GM21528 (cell line): ENCODE measurements around the gene GATD1.

Experiments used
- ATAC-seq: cut with Tn5 transposase; IDR thresholded peaks from one replicate; pipeline ENCODE4 v1.9.1; 2021; ENCODE audit warnings: mild to moderate bottlenecking, moderate library complexity; ENCODE audit not compliant: unreplicated experiment, low FRiP score

The GATD1 gene

DNA sequence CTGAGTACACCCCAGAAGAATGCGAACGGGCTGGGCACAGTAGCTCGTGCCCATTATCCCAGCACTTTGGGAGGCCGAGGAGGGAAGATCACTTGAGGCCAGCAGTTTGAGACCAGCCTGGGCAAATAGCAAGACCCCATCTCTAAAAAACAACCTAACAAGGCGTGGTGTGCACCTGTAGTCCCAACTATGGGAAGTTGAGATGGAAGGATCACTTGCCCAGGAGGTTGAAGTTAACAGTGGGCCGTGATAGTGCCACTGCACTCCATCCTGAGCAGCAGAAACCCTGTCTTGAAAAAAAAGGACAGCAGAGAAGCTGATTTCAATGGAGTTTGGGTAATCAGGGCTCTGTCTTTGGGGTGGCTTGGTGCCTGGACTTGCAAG lies 35.8 kb upstream of the GATD1 start:
- no peak for ATAC-seq

DNA sequence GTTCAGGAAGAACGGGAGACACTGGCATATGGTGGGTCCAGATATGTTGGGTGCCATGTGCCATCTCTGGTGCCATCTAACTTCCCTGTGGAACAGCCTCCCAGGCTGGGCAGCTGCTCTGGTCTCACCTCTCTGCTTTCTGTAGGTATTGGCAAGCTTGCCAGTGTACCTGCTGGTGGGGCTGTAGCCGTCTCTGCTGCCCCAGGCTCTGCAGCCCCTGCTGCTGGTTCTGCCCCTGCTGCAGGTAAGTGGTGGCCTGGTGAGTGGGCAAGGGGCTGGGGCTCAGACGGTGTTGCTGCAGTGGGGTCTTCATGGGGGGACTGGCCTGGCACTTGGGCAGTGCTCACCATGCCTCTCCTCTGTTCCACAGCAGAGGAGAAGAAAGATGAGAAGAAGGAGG lies 35.1 kb upstream of the GATD1 start:
- no peak for ATAC-seq

DNA sequence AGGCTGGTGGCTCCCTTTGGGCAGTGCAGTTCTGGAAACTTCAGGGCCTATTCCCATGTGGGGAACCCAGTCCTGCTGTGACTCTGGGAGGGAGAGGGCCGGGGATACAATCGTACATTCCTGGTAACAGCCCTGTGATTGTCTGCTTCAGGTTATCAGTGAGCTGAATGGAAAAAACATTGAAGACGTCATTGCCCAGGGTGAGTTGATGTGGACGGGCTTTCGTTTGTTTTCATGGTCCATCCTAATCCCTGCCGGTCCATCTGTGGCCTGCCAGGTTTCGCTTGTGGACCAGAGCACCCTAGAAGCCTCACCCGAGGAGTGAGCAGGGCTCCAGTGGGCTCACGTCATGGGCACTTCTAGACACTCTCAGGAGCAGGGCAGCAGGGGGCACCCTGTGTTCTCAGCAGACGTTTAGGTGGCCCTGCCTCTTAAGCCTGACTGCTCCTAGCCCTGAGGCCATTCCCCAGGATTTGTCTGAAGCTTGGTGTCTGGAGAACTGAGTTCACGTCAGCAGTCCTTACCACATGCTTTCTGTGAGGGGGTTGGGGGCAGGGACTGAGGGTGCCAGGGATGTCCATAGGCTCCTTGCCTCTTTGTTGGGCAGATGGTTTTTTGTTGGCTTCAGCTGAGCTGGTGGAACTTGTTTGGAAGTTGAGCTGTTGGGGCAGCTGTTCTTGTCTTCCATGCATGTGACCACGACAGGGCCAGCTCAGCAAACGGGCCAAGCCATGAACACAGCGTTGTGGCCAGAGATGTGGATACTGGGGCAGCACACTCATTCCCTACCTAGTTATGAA lies 34.4 kb upstream of the GATD1 start:
- ATAC-seq = no peak

DNA sequence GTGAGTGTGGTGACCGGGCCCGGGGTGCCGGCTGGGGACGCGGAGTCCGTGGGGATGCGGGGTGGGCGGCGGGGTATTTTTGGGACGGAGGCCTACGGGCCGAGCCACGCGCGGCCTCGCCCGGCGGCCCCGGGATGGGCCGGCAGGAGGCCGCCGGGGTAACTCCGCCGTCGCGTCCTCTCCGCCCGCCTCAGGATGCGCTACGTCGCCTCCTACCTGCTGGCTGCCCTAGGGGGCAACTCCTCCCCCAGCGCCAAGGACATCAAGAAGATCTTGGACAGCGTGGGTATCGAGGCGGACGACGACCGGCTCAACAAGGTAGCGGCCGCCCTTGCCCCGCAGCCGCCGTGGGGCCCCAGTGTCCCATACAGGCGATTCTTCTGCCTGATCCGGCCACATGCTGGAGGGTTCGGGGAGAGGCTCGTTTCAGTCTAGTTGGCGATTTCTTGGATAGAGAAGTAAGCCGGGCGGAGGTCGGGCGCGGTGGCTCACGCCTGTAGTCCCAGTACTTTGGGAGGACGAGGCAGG lies 32.8 kb upstream of the GATD1 start:
- ATAC-seq = no peak

DNA sequence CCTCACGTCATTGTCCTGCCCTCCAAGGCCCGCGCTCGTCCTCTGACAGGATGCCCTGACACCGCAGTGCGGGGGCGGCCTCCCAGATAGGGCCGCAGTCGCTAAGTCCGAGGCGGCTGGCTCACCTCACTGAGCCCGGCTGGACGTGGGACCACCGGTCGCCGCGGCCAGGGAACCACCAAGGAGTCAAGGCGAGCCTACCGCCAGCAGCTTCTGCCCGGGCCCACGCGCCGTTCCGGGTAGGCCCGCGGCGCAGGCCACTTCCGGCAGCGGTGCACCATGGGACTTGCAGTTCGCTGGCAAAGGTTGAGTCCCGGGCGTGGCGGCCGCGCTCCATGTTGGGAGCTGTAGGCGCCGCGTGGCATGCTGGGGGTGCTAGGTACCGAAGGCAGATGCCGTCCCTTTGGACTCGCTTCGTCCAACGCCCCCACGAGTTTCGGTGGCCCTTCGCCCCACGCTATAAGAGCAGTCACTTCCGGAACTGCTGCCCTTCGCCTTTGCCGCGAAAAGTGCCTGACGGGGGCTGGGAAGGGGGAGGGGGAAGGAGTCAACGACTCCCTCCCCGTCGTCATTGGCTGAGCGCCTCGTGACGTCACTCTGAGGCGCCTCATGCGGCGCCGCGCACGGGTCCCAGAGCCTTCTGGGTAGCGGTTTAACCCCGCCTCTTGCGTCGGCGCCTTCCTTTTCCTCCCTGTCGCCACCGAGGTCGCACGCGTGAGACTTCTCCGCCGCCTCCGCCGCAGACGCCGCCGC lies 32.2 kb upstream of the GATD1 start, which contains the start of gene RPLP2:
RPLP2 (plus strand) TSS at position 681 of the 753 bp plus-strand sequence. CDS start 268 bp downstream, outside the sequence.
- ATAC-seq = peak; percentile 70

DNA sequence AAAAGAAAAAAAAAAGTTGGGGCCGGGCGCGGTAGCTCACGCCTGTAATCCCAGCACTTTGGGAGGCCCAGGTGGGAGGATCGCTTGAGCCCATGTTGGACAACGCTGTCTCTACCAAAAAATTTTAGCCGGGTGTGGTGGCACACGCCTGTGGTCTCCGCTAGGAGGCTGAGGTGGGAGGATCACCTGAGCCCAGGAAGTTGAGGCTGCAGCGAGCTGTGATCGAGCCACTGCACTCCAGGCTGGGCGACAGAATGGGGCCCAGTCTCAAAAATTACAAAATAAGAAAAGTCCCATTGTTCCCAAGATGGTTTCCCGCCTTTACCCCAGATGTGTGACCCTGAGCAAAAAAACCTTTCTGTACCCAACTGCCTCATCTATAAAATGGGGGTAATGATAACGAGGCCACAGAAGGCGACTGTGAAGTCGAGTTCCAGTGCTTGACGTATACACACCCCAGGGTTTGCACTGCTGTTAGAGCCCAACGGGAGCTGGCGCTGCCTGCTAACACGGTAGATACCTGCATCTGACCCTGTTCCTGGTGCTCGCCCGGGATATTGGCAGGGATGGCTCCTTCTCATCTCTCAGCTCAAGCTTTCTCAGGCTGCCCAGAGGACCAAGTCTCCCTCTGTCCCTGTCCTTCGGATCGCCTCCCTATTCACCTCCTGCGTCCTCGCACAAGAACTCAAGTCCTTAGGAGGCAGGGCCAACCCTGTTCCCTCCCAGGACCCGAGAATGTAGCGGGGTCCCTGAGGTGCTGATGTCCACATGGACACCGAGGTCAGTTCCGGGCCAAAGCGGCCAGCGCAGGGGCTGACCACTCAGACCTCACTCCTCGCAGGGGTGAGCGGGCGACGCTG lies 31.4 kb upstream of the GATD1 start:
- ATAC-seq = no peak

DNA sequence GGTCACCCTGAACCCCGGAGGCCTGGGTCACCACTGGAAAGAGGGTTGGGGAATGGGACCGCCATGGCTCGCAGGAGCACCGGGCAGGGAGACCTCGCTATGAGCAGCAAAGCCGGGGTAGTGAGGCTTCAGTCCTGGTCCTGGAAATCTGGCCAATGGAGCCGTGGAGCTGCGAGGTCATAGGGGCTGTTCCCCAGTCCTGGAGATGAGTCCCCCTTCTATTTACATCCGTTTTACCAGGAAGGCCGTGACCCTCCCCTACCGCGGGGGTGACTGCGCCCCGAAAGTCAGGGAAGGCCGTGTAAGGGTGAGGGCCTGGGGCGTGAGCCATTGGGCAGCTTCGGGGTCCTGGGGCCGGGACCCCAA lies 27.3 kb upstream of the GATD1 start:
- no peak for ATAC-seq

DNA sequence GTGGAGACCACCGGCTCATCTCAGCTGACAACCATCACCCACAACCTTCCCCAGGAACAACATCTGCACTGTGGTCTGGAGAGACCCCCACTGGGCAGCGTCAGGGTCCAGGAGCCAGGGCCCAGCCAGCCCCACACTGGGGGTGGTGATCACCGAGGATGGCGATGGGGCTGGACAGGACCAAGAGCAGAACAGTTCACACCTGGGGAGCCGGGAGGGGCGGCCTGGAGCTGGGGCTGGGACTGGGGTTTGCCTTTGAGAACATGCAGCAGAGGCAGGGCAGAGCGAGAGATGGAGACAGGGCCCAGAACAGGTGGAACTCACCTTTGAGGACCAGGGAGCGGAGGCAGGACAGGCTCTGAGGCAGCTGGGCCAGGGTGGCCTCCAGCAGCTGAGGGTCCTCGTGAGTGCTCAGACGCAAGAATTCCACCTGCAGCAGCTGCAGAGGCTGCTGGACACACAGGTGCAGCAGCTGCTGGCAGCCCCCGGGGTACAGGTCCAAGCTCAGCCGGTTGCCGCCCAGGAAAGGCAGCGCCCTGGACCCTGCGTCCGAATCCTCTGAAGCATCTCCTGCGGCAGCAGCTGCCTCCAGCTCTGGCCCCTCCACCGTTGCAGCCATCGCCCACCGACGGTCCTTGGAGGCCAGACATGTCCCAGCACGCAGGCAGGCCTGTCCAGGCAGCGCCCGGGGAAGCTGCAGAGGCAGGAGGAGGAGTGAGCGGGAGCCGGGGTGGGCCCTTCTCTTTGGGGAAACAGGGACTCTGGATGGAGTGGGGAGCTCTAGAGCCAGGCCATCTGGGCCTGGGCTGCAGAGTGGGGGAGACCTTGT lies 26.7 kb upstream of the GATD1 start:
- ATAC-seq = no peak

DNA sequence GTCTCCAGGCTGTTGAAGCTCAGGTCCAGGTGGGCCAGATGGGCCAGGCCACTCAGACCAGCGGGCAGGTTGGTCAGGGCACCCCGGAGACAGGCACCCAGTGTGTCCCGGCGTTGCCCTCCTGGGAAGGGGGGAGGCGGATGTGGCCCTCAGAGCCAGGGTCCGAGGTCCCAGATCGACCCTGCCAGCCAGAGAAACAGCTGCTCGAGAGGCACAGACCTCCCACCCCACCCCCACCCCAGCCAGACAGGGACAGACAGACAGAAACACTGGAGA lies 26.1 kb upstream of the GATD1 start:
- ATAC-seq = no peak

DNA sequence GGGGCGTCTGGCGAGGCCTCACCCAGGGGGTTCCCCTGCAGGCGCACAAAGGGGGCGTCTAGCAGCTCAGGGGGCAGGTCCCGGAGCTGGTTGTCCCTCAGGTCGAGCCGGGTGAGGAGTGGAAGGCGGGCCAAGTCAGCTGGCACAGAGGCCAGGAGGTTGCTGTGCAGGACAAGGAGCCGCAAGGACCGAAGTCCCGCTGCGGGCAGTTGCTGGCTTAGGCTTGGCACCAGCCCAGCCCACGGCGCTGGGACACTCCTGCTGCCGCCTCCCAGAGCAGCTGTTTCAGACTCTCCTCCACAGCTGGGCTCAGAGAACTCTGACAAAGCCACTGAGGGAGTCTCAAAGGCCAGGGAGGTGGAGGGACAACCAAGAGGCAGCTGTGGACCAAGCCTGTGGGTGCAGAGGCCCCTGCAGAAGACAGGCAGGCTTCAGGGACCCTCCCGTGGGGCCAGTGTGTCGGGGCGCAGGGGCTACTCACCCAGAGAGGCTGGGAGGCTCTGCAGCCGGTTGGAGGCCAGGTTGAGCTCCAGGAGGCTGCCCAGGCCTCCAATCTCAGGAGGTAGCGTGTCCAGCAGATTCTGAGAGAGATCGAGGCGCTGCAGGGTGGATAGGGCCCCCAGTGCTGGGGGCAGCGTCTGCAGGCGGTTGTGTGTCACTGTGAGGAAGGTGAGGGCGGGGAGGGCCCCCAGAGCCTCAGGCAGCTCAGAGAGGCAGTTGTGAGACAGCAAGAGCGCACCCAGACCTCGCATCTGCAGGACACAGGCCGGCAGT lies 25.6 kb upstream of the GATD1 start:
- ATAC-seq = no peak

DNA sequence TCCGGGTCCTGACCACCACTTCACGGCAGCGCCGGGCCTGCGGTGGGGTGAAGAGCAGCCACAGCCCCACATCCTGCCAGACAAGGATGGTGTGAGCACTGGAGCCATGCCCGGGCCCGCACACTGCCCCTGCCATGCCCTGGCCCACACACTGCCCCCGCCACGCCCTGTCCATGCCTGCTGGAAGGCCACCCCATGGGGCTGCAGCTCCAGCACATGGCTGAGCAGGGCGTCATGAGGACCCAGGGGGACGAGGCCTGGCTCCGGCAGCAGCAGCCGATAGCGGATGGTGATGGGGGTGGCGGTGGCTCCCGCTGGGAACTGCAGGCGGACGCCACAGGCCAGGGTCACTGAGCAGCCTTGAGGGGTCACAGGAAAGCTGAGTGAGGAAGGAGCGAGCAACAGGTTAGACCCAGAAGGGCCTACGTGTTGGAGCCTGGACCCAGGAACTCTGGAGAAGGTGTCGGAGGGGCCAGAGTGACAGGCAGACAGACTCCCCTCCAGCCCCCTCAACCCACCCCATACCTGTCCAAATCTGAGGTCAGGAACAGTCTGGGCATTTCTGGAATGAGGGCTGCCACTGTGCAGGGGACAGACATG lies 24.8 kb upstream of the GATD1 start:
- ATAC-seq = no peak

DNA sequence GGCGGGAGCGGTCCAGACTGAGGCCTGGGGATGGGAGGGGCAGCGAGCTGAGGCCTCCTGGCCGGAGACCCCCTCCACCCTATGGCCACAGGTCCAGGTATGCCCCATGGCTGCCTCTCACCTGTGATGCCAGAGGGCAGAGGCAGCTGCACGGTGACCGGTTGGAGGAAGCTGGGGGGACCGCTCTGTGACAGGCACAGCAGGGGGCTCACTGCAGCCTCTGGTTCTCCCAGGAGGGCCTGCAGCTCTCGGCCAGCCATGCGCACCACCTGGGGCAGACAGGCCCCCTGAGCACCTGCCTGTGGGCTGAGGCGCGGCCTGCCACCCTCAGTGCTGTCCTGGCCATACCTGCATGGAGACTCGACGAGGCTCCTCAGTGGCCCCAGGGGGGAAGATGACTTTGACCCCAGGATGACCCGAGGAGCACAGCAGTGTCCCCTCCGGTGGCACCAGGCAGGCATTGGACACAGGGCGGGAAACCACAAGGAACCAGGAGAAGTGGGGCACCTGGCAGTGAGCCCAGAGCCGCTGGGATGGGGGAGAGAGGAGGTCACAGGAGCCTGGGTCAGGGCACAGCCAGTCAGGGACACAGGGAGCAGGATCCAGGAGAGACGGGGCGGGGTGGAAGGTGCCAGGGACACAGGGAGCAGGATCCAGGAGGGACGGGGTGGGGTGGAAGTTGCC lies 24.0 kb upstream of the GATD1 start:
- no peak for ATAC-seq

DNA sequence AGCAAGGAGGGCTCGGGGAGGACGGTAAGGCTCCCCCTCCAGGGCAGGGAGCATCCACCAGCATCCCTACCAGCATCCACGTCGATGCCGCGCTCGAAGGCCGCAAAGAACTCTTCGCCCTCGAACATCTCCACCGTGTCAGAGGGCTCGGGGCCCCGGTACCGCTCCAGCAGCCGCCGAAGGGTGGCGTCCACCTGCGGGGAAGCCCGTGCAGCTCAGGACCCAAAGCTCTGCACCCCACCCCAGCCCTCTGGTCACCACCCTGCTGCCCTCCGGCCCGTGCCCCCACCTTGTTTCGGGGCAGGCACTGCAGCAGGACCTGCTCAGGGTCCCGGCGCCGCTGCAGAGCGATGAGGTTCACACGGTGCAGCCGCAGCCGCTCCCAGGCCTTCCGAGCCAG lies 23.2 kb upstream of the GATD1 start:
- no peak for ATAC-seq

DNA sequence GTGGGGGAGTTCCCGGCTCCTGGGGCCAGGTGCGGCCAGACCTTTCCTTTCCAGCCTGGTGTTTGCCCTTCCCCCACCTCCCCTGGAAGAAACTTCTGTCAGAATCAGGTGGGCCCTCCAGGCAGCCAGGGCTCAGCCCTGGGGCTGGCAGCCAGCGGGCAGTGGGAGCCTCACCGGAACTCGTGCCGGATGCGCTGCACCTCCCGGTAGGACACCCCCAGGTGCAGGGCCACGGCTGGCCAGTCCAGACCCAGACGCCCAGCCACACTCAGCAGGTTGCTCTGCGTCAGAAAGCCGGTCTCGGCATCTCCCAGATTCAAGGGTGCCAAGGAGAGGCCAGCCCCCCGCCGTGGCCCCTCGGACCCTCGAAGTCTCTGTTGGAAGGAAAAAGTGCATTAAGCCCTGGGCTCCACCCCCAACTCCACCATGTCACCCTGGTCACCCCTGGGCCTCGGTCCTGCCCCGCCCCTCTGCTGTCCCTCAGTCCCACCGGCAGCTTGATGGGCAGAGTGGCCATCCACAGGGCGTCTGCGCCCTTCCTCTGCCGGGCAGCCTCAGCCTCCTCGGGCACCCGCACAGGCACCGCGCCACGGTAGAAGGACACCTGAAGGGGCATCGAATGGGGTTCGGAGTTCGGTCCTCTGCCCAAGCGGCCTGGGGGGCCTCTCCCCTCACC lies 22.5 kb upstream of the GATD1 start:
- no peak for ATAC-seq

DNA sequence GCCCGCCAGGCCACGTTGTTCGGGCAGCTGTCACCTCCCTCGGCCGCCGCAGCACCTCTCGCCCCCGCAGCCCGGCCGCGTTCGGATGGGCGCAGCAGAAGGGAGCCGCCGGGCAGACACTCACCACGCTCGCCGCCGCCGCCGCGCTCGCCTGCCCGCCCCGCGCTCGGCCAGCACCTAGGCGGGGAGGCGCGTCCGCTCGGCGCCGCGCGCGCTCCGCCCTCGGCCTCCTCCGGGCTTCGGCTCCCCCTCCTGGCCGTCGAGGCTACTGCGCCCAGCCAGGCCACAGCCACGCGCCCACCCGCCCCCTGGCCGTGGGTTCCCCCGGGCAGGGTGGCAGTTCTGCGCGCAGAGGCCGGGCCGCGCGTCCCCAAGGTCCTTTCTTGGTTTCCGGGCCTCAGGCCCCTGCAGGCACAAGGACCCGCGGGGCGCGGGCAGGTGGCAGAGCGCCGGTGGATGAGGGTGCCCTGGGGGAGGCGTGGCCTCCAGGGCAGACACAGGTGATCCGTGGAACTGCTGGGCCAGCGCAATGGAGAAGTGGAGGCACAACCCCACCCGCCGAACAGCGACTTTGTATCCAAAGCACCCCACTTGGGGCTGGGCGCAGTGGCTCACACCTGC lies 20.9 kb upstream of the GATD1 start, which contains the start of gene SLC25A22:
SLC25A22 (minus strand) TSS at position 189 of the 621 bp plus-strand sequence. CDS start 3,275 bp downstream, outside the sequence.
- ATAC-seq = peak; percentile 51

DNA sequence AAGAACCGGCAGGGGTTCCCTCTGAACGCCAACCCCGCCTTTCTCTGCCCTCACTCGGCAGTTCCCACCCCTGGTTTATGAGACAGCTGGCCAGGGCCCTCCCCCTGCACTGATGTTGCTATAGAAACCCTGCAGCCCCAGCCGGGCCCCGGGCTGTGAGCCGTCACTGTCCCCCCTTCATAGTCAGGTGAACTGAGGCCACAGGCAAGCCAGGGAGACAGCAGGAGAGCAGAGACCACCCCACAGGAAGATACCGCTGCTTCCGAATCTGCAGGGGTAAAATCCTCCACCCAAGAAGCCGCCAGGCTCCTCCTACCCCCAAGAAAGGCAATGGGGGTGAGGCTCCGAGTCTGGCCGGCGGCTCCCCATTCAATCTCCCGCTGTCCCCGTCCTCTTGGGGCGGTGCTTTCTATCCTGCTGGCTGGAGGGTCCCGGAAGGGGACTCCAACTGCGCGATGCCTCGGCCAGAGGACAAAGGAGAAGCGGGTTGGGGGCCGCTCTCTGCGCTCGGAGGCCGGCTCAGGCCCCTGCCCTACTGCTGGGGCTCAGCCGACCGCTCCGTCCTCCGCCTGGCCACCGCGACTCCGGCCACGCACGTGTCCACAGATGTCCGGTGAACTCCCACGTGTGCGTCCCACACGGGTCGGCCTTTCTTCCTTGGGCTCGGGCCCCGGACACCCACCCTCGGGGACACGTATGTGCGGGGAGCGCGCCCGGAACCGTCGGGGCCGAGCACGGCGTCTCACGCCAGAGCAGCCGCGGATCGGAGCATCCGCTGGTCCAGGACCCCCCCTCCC lies 20.2 kb upstream of the GATD1 start:
- ATAC-seq = peak; percentile 33
